Uterus (tissue), 2 donors: ENCODE measurements around the gene ARMC10.

ENCODE experiments used
- POLR2A ChIP-seq, 2 donors: fragments of 450-650 bp; IDR thresholded peaks; one replicate each; pipeline ENCODE4 v1.6.1; 2016; ENCODE audit warnings: antibody characterized with exemption in 2 of 2, mild to moderate bottlenecking in 1 of 2, moderate library complexity in 1 of 2
- TF ChIP-seq, protein P1 (sequence below), 4 experiments: fragments of 200-600 bp in 2 of 4; fragments of 450-650 bp in 2 of 4; sonication (generic) in 2 of 4; IDR thresholded peaks; one replicate each; pipeline ENCODE4 v1.5.1; 2016 to 2019; ENCODE audit warnings: antibody characterized with exemption in 4 of 4, mild to moderate bottlenecking in 2 of 4, moderate library complexity in 1 of 4

GRCh38 chr7:103074519-103075336 is at the start of gene ARMC10, which contains the start of gene FBXL13:
- TF ChIP-seq, protein P1, sequence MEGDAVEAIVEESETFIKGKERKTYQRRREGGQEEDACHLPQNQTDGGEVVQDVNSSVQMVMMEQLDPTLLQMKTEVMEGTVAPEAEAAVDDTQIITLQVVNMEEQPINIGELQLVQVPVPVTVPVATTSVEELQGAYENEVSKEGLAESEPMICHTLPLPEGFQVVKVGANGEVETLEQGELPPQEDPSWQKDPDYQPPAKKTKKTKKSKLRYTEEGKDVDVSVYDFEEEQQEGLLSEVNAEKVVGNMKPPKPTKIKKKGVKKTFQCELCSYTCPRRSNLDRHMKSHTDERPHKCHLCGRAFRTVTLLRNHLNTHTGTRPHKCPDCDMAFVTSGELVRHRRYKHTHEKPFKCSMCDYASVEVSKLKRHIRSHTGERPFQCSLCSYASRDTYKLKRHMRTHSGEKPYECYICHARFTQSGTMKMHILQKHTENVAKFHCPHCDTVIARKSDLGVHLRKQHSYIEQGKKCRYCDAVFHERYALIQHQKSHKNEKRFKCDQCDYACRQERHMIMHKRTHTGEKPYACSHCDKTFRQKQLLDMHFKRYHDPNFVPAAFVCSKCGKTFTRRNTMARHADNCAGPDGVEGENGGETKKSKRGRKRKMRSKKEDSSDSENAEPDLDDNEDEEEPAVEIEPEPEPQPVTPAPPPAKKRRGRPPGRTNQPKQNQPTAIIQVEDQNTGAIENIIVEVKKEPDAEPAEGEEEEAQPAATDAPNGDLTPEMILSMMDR (IDR thresholded peaks at IDR 0.05), result peak in 2 of 4 experiments; percentile 42 to 59
- TF ChIP-seq POLR2A (IDR thresholded peaks at IDR 0.05), result peak in 1 of 2 donors; percentile 64
